Left kidney (tissue), 2 donors: Measurements from ENCODE around the gene CDK5R1. TPM values are rescaled to one million over a fixed set of nuclear protein-coding genes. Genes with fewer than 3 reads are reported as not detected.
"Not testable (repeated sequence)": the region's sequence is repeated elsewhere in the genome, so short reads cannot be mapped to it uniquely, and the experiment has no call there.

Source experiments
- DNase-seq: peaks from one replicate; pipeline ENCODE4 v3.0.0-alpha.2; 2013
- polyA plus RNA-seq: library from polyadenylated mRNA; unstranded; fragments of 120-200 nt; gene quantifications from one replicate; pipeline ENCODE4 v1.2.1, GENCODE V29; 2013; ENCODE audit not compliant: insufficient read length

The CDK5R1 gene
- polyA plus RNA-seq, 1 donor: 4.6 TPM

- no peak for DNase-seq
Observed at GRCh38 chr17:32516450-32516849, 29.7 kb downstream of the CDK5R1 start.

GRCh38 chr17:32516940-32517701, 30.3 kb downstream of the CDK5R1 start:
- DNase-seq: no peak

GRCh38 chr17:32517982-32518381, 31.2 kb downstream of the CDK5R1 start:
- no peak for DNase-seq

- no peak for DNase-seq
Observed at GRCh38 chr17:32518646-32519227, 31.9 kb downstream of the CDK5R1 start.

GRCh38 chr17:32519228-32520103, 32.7 kb downstream of the CDK5R1 start:
- peak; percentile 73 for DNase-seq

- DNase-seq: no peak
Observed at GRCh38 chr17:32520104-32520701, 33.4 kb downstream of the CDK5R1 start.

- no peak for DNase-seq
Observed at GRCh38 chr17:32520737-32521404, 34.1 kb downstream of the CDK5R1 start.

- no peak for DNase-seq
Observed at GRCh38 chr17:32523017-32523680, 36.4 kb downstream of the CDK5R1 start.

GRCh38 chr17:32523827-32524552, 37.2 kb downstream of the CDK5R1 start:
- no peak for DNase-seq

- not testable (repeated sequence) for DNase-seq
Observed at GRCh38 chr17:32524553-32524880, 37.7 kb downstream of the CDK5R1 start.

GRCh38 chr17:32525122-32525521, 38.3 kb downstream of the CDK5R1 start:
- DNase-seq: no peak

GRCh38 chr17:32527146-32527545, 40.4 kb downstream of the CDK5R1 start:
- DNase-seq: no peak

- no peak for DNase-seq
Observed at GRCh38 chr17:32528825-32529224, 42.0 kb downstream of the CDK5R1 start.

GRCh38 chr17:32529604-32530003, 42.8 kb downstream of the CDK5R1 start:
- no peak for DNase-seq

- no peak for DNase-seq
Observed at GRCh38 chr17:32533296-32533695, 46.5 kb downstream of the CDK5R1 start.

GRCh38 chr17:32536736-32537643, 50.2 kb downstream of the CDK5R1 start:
- DNase-seq: no peak
